HT-29 (cell line): ENCODE data around the gene ARF5. TPM values are rescaled to one million over a fixed set of nuclear protein-coding genes. Genes with fewer than 3 reads are reported as not detected.

Experiments used
- DNase-seq: peaks from one replicate; pipeline ENCODE4 v3.0.0-alpha.2; 2015; ENCODE audit warnings: low spot score
- total RNA-seq: library from RNA; depleted of rRNA; stranded (reverse); fragments of >200 nt; shearing (Covaris generic); gene quantifications from 2 replicates; pipeline ENCODE4 v1.2.3, GENCODE V29; 2014; rRNA removed

Gene ARF5
- total RNA-seq, 1 experiment from 2014 or later, result 349 TPM

GRCh38 chr7:127635659-127636285 is 47.6 kb downstream of the ARF5 start:
- no peak for DNase-seq

- no peak for DNase-seq
These were observed 50.0 kb downstream of the ARF5 start for GRCh38 chr7:127638197-127638596.

Other genes starting within 250 kb of the ARF5 start
- 15.9 and 19.1 TPM in 2 replicates for gene ZNF800, start 195.7 kb upstream of the ARF5 start, total RNA-seq
- 14.7 and 15.1 TPM in 2 replicates for gene GCC1, start 2.8 kb upstream of the ARF5 start, total RNA-seq
- gene FSCN3, start 5.3 kb downstream of the ARF5 start, total RNA-seq, result 2.5 and 2.6 TPM in 2 replicates
- gene PAX4, start 29.7 kb downstream of the ARF5 start, total RNA-seq, result 1.0 and 2.5 TPM in 2 replicates
- 178 and 193 TPM in 2 replicates for gene SND1, start 63.8 kb downstream of the ARF5 start, total RNA-seq